Measurements from ENCODE around the gene KCNIP4. TPM values are rescaled to one million over a fixed set of nuclear protein-coding genes. Genes with fewer than 3 reads are reported as not detected.
A peak's percentile ranks its signal among the peaks of the same experiment; 100 is the strongest.

KCNIP4 gene
- total RNA-seq, 6 experiments from 2014 or later, result not detected

DNA sequence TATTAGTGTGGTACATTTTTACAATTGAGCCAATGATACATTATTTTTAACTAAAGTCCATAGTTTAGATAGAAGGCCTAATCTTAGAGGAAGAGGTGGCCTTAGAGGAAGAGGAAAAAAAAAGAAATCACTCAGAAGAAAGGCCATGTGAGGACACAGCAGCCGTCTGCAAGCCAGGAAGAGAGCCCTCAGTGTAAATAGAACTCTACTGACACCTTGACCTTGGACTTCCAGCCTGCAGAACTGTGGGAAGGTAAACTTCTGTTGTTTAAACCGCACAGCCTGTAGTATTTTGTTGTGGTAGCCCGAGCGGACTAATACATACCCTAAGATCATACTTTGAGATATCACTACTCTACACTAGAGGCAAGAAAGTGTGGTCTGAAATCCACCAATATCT is 5.1 kb upstream of the KCNIP4 start:
- DNase-seq, result no peak
- intact Hi-C loops (cut with DNase I), result no loop called here
- whole genome bisulfite sequencing (ENCODE audit: insufficient coverage, low coverage, low lambda C conversion rate, missing lambda C conversion rate), result 12% methylated on average over 1 of the region's 4 CpGs
- no peak overlapping the region for H3K27ac ChIP-seq
- H3K4me1 ChIP-seq, result no peaks in the 10 kb centered on the region
- no peak overlapping the region for H3K4me3 ChIP-seq
- H3K27me3 ChIP-seq, result no peaks in the 10 kb centered on the region
- H3K36me3 ChIP-seq, result no peaks in the 10 kb centered on the region
- no peak for TF ChIP-seq POLR2A (IDR thresholded peaks at IDR 0.05)
- TF ChIP-seq, protein P1, sequence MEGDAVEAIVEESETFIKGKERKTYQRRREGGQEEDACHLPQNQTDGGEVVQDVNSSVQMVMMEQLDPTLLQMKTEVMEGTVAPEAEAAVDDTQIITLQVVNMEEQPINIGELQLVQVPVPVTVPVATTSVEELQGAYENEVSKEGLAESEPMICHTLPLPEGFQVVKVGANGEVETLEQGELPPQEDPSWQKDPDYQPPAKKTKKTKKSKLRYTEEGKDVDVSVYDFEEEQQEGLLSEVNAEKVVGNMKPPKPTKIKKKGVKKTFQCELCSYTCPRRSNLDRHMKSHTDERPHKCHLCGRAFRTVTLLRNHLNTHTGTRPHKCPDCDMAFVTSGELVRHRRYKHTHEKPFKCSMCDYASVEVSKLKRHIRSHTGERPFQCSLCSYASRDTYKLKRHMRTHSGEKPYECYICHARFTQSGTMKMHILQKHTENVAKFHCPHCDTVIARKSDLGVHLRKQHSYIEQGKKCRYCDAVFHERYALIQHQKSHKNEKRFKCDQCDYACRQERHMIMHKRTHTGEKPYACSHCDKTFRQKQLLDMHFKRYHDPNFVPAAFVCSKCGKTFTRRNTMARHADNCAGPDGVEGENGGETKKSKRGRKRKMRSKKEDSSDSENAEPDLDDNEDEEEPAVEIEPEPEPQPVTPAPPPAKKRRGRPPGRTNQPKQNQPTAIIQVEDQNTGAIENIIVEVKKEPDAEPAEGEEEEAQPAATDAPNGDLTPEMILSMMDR (IDR thresholded peaks at IDR 0.05), result no peak
- H3K9me3 ChIP-seq, result no peaks in the 10 kb centered on the region
- ATAC-seq, result peak; percentile 33 to 54 (median 36)

DNA sequence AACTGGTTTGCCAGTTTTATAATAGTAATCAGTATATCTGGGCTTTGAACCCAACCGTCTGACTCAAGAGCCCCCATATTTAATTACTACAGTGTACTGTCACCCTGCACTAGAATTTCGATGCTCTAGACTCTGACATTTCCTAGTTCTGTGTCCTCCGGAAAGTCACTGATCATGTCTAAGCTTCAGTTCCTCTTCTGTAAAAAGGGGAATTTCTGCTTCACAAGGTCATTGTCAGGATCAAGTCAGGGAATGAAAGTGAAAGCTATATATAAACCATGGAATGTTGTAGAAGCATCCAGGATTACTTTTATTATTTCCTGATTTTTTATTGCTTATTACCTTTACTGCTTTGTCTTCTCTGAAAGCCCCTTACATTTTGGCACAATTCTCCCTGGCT is 4.0 kb upstream of the KCNIP4 start:
- intact Hi-C loops (cut with DNase I), result no loop called here
- Histone ChIP-seq H3K9me3 (no peaks in the 10 kb centered on the region), H3K27me3 (no peaks in the 10 kb centered on the region), H3K4me1 (no peaks in the 10 kb centered on the region), H3K36me3 (no peaks in the 10 kb centered on the region), H3K27ac (no peak overlapping the region), H3K4me3 (no peak overlapping the region)
- TF ChIP-seq POLR2A (IDR thresholded peaks at IDR 0.05), result no peak
- TF ChIP-seq, protein P1 (IDR thresholded peaks at IDR 0.05), result no peak
- DNase-seq (no peak), ATAC-seq (peak; percentile 24 to 79 (median 54))
- 21% methylated on average over 3 of the region's 3 CpGs for WGBS (ENCODE audit: insufficient coverage, low coverage, low lambda C conversion rate, missing lambda C conversion rate)

DNA sequence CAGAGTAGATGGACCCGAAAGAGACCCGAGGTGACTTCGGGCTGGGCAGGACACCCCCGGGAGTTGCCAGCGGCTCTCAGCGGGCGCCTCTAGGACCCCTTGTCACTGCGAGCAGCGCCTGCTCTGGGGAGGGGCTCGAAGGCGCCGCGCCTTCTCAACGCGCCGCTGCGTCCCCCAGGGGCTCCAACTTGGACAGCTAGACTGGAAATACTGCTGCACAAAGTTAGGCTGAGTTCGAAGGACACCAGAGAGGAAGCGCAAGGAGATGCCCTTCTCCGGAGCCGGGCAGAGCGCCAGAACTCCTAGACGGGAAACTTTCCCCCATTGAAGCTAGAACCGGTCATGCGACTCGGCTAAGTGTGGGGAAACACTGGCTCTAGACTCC is 493 bp upstream of the KCNIP4 start:
- Histone ChIP-seq H3K4me3 (no peak overlapping the region), H3K27me3 (no peaks in the 10 kb centered on the region), H3K4me1 (no peaks in the 10 kb centered on the region), H3K27ac (no peak overlapping the region), H3K9me3 (no peaks in the 10 kb centered on the region), H3K36me3 (no peaks in the 10 kb centered on the region)
- DNase-seq, result peak; percentile 31 to 50 (median 44)
- ATAC-seq, result peak; percentile 28 to 42 (median 35)
- intact Hi-C loops (cut with DNase I), result no loop called here
- TF ChIP-seq POLR2A (IDR thresholded peaks at IDR 0.05), result no peak
- WGBS (ENCODE audit: insufficient coverage, low coverage, low lambda C conversion rate, missing lambda C conversion rate), result 3% methylated on average over 8 of the region's 26 CpGs

DNA sequence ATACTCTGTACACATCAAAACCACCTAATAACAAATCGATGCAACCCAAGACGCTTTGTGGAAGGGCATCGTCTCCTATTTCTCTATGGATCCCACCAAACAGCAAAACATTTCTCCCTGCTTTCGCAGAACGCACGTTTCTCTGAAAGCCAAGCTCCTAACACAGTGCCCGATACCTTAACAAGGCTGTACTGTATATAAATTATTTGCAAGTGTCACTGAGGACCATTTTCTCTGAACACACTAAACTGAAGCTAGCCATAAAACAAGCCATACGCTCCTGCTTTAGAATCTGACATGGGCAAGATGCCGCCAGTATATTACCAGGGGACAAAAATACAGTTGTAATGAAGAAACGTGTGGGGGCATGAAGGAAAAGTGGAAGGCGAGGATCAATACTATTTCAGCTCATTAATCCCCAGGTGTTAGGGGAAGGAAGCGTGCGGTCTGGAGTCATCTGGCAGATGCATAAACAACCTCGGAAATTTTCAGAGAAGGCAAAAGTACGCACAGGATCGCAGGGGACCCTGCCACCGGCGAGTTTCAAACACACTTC is 703 bp downstream of the KCNIP4 start:
- 22% methylated on average over 17 of the region's 18 CpGs for WGBS (ENCODE audit: insufficient coverage, low coverage, low lambda C conversion rate, missing lambda C conversion rate)
- no peak overlapping the region for H3K4me3 ChIP-seq
- ATAC-seq (no peak), DNase-seq (no peak)
- no peaks in the 10 kb centered on the region for H3K4me1 ChIP-seq
- no peaks in the 10 kb centered on the region for H3K9me3 ChIP-seq
- intact Hi-C loops (cut with DNase I), result no loop called here
- TF ChIP-seq, protein P1 (IDR thresholded peaks at IDR 0.05), result no peak
- H3K36me3 ChIP-seq, result no peaks in the 10 kb centered on the region
- H3K27ac ChIP-seq, result no peak overlapping the region
- no peaks in the 10 kb centered on the region for H3K27me3 ChIP-seq

DNA sequence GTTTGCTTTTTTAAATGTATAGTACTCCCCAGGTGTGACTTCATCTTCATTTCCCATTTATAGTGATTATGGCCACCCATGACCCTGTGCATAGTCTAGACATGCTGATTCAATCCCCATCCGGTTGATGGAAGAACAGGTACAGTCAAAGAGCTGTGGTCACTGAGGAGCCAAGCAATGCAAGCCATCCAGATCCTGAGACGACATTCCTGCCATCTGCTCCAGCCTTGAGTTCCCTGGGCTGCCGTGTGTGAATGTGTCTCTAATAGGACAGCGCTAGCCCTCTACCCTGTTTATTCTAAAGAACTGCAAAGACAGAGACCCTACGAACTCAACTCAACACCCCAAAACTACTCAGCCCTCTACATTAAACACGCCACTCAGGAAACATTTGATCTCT is 1.7 kb downstream of the KCNIP4 start:
- Histone ChIP-seq H3K4me3 (no peak overlapping the region), H3K27ac (no peak overlapping the region), H3K4me1 (no peaks in the 10 kb centered on the region), H3K27me3 (no peaks in the 10 kb centered on the region), H3K36me3 (no peaks in the 10 kb centered on the region), H3K9me3 (no peaks in the 10 kb centered on the region)
- intact Hi-C loops (cut with DNase I), result no loop called here
- no peak for DNase-seq
- ATAC-seq, result no peak
- WGBS (ENCODE audit: insufficient coverage, low coverage, low lambda C conversion rate, missing lambda C conversion rate), result 67% methylated on average over 6 of the region's 6 CpGs
- TF ChIP-seq, protein P1 (IDR thresholded peaks at IDR 0.05), result no peak
- TF ChIP-seq POLR2A (IDR thresholded peaks at IDR 0.05), result no peak
